Stimulated activated CD8-positive, alpha-beta memory T cell treated with anti-CD3 and anti-CD28 coated beads, Interleukin-12 subunit alpha, Interleukin-12 subunit beta, amount 100 ng/mL, for 4 hours (primary cell): ENCODE measurements around the gene UGT1A8.
"Not testable (repeated sequence)": the region's sequence is repeated elsewhere in the genome, so short reads cannot be mapped to it uniquely, and the experiment has no call there.

Source experiments
- DNase-seq: peaks from one replicate; pipeline ENCODE4 v3.0.0-alpha.2; 2020; ENCODE audit warnings: low read depth

The UGT1A8 gene

DNA sequence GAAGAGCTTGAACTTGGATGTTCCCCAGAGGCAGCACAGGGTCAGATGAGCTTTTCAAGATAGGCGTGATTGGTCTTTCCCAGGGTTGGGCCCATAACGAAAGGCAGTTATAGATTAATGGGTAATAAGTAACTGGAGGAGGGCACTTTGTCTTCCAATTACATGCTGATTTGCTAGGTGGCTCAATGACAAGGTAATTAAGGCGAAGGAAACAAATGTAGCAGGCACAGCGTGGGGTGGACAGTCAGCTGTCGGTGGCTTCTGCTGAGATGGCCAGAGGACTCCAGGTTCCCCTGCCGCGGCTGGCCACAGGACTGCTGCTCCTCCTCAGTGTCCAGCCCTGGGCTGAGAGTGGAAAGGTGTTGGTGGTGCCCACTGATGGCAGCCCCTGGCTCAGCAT is 101.1 kb downstream of the UGT1A8 start, which contains the start of gene UGT1A4:
TSS of gene UGT1A4 (plus strand) at position 185 of the 400 bp plus-strand sequence. CDS start at position 270, 85 bp downstream.
- DNase-seq: no peak

DNA sequence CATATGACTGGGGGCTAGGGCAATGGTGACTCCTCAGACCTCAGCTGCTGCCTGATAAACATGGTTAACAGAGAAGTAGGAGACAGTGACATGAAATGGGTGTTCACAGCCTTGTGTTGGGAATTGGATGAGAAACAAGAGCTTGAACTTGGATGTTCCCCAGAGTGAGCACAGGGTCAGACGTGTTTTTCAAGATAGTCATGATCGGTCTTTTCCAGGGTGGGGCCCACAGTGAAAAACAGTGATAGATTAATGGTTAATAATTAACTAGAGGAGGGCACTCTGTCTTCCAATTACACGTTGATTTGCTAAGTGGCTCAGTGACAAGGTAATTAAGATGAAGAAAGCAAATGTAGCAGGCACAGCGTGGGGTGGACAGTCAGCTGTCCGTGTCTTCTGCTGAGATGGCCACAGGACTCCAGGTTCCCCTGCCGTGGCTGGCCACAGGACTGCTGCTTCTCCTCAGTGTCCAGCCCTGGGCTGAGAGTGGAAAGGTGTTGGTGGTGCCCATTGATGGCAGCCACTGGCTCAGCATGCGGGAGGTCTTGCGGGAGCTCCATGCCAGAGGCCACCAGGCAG is 111.4 kb downstream of the UGT1A8 start, which contains the start of gene UGT1A3:
TSS of gene UGT1A3 (plus strand) at position 320 of the 579 bp plus-strand sequence. CDS start at position 405, 85 bp downstream.
- no peak for DNase-seq

DNA sequence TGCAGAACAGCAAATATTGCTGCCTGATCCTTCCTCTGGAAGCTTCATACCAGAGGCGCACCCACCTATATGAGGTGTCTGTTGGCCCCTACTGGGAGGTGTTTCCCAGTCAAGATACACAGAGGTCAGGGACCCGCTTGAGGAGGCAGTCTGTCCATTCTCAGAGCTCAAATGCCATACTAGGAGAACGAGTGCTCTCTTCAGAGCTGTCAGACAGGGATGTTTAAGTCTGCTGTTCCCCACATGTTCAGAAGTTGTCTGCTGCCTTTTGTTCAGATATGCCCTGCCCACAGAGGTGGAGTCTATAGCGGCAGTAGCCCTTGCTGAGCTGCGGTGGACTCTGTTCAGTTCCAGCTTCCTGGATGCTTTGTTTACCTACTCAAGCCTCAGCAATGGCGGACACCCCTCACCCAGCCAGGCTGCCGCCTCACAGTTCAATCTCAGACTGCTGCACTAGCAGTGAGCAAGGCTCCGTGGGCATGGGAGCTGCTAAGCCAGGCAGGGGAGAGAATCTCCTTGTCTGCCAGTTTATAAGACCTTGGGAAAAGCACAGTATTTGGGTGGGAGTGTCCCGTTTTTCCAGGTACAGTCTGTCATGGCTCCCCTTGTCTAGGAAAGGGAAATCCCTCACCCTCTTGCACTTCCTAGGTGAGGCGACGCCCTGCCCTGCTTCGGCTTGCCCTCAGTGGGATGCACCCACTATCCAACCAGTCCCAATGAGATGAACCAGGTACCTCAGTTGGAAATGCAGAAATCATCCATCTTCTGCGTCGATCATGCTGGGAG is 119.6 kb downstream of the UGT1A8 start:
- DNase-seq: not testable (repeated sequence)

DNA sequence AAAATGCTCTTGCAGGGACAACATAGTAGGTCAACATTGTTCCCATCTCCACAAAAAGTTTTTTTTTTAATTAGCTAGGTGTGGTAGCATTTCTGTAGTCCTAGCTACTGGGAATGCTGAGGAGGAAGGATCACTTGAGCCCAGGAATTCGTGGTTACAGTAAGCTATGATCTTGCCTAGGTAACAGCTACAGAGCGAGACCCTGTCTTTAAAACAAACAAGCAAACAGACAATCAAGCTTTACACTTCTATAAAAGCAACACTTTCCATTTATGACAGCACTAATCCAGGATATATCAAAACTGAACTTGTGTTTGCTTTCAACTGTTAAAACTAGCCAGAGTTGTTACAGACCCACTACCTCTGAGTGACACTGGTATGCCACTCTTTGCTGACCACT is 123.4 kb downstream of the UGT1A8 start:
- no peak for DNase-seq

DNA sequence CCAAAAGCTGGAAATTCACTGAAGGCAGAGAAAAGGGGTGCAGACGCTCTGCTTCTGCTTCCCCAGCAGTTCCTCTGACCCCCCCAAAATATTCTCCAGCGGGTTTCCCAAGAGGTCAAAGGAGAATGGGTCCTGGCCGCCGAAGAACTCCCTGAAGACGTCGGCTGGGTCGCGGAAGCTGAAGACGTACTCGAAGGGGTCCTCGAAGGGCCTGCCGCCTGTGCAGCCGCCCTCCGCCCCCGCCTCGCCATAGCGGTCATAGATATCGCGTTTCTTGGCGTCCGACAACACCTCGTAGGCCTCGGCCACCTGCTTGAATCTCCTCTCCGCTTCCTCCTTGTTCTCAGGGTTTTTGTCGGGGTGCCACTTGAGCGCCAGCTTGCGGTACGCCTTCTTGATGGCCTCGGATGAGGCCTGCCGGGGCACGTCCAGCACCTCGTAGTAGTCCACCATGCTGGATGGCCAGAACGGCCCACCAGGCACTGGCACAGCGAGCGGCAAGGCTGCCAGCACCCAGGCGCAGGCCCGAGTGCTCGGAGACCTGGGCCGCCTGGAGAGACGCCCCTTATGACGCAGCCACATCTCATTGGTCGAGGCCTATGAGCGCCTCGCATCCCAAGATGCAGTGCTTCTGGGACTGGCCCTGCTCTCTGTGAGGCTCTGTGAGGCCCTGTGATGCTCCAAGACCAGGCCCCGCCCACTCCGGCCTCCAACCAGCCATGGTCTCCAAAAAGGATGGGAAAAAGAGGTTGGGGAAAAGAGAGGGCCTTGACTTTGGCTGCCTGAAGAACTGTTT is 126.2 kb downstream of the UGT1A8 start:
- no peak for DNase-seq

DNA sequence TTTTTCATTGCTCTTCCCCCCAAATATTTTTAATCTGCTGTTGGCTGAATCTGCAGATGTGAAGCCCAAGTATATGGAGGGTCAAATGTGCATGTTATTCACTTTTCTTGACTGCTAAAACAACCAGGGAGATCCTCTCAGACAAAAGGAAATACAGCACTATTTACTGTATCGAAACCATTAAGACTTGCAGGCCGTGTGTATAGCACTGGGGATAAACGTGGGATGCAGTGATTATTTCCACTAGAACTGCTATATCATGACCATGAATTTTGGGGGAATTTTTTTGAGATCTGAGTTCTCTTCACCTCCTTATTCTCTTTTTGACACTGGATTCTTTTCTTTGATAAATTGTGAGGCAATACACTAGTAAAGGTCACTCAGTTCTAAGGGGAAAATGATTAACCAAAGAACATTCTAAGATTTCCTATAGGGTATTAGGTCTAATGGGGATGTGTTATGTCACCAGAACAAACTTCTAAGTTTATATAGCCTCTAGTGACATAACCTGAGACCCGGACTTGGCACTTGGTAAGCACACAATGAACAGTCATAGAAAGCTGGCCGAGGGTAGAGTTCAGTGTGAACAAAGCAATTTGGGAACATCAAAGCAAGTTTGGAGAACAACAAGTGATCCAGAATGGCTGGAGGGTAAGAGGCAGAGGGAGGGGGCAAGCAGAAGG is 127.8 kb downstream of the UGT1A8 start:
- no peak for DNase-seq

DNA sequence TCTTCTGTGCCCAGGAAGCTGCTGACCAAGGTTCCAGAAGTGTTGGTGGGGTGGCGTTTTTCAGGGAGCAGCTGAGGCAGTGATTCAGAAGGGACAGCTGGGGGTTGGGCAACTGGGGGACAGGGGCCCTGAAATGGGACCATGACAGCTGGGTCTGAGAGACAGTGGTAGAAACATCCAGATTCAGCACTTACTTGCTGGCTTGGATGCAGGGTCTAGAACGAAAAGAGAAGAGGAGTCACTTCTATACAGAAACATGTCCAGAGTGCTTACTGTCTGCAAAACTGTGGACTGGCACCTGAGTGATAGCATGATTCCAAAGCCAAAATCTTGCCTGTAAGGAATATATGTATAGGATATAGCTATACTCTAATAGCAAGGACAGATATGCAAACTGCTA is 128.4 kb downstream of the UGT1A8 start:
- not testable (repeated sequence) for DNase-seq

DNA sequence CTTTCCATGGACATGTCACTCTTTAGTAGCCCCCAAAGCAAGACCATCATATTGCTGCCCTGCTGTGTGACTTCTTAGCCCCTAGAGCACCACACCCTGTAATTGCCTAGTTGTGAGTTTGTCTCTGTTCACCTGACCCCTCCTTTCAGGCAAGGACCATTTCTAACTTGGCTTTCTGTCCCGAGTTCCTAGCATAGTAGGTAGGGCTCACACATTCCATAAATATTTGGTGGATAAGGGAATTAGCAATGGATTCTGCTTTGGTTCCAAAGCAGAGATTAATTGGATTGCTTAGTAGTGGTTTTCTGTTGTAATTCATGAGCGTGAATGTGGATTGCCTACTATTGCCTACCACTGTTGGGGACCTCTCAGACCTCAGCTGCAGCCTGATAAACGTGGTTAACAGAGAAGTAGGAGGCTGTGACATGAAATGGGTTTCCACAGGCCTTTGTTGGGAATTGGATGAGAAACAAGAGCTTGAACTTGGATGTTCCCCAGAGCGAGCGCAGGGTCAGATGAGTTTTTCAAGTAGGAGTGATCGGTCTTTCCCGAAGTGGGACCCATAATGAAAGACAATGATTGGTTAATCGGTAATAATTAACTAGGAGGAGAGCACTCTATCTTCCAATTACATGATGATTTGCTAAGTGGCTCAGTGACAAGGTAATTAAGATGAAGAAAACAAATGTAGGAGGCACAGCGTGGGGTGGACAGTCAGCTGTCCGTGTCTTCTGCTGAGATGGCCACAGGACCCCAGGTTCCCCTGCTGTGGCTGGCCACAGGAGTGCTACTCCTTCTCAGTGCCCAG is 129.2 kb downstream of the UGT1A8 start:
- DNase-seq: no peak

DNA sequence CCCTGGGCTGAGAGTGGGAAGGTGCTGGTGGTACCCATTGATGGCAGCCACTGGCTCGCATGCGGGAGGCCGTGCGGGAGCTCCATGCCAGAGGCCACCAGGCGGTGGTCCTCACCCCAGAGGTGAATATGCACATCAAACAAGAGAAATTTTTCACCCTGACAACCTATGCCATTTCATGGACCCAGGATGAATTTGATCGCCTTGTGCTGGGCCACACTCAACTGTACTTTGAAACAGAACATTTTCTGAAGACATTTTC is 129.8 kb downstream of the UGT1A8 start:
- DNase-seq: no peak

DNA sequence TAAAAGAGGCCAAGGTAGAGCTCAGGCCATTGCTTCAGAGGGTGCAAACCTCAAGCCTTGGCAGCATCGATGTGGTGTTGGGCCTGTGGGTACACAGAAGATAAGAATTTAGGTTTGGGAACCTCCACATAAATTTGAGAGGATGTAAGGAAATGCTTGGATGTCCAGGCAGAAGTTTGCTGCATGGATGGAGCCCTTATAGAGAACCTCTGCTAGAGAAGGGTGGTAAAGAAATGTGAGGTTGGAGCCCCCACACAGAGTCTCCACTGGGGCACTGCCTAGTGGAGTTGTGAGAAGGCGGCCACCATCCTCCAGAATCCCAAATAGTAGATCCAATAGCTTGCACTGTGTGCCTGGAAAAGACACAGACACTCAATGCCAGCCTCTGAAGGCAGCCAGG is 133.3 kb downstream of the UGT1A8 start:
- DNase-seq: not testable (repeated sequence)

DNA sequence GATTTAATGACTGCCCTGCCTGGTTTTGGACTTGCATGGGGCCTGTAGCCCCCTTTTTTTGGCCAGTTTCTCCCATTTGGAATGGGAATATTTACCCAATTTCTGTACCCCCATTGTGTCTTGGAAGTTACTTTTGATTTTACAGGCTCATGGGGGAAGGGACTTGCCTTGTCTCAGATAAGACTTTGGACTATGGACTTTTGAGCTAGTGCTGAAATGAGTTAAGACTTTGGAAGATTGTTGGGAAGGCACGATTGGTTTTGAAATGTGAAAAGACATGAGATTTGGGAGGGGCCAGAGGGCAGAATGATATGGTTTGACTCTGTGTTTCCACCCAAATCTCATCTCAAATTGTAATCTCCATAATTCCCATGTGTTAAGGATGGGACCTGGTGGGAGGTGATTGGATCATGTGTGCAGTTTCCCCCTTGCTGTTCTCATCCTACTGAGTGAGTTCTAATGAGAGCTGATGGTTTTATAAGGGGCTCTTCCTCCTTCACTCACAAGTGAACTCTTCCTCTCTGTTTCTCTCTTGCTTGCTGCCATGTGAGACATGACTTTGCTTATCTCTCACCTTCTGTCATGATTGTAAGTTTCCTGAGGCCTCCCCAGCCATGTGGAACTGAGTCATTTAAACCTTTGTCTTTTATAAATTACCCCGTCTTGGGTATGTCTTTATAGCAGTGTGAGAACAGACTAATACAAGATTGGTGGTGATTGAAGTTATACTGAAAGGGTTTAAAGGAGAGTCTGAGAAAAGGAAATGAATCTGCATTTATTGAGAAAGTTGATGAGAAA is 134.0 kb downstream of the UGT1A8 start:
- not testable (repeated sequence) for DNase-seq

DNA sequence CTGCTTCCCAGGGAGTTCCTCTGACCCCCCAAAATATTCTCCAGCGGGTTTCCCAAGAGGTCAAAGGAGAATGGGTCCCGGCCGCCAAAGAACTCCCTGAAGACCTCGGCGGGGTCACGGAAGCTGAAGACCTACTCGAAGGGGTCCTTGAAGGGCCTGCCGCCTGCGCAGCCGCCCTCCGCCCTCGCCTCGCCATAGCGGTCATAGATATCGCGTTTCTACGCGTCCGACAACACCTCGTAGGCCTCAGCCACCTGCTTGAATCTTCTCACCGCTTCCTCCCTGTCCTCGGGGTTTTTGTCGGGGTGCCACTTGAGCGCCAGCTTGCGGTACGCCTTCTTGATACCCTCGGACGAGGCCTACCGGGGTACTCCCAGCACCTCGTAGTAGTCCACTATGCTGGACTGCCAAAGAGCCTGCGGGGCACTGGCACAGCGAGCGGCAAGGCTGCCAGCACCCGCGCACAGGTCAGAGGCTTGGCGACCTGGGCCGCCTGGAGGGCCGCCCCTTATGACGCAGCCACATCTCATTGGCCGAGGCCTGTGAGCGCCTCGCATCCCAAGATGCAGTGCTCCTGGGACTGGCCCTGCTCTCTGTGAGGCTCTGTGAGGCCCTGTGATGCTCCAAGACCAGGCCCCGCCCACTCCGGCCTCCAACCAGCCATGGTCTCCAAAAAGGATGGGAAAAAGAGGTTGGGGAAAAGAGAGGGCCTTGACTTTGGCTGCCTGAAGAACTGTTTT is 137.6 kb downstream of the UGT1A8 start:
- no peak for DNase-seq

DNA sequence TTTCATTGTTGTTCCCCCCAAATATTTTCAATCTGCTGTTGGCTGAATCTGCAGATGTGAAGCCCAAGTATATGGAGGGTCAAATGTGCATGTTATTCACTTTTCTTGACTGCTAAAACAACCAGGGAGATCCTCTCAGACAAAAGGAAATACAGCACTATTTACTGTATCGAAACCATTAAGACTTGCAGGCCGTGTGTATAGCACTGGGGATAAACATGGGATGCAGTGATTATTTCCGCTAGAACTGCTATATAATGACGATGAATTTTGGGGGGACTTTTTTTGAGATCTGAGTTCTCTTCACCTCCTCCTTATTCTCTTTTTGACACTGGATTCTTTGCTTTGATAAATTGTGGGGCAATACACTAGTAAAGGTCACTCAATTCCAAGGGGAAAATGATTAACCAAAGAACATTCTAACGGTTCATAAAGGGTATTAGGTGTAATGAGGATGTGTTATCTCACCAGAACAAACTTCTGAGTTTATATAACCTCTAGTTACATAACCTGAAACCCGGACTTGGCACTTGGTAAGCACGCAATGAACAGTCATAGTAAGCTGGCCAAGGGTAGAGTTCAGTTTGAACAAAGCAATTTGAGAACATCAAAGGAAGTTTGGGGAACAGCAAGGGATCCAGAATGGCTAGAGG is 139.1 kb downstream of the UGT1A8 start:
- no peak for DNase-seq

DNA sequence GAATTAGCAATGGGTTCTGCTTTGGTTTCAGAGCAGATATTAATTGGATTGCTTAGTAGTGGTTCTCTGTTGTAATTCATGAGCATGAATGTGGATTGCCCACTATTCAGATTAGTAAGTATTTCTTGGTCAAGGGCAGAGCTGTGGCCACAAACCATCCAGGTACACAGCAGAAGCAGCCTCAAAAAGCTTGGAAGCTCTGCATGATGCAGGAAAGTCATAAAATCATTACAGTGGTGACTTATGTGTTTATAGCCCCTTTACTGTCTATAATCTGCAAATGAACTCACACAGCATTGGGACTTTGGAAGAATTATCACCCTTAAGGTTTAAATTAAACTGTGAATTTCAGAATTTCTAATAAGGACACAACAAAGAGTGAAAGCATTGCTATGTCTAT is 140.7 kb downstream of the UGT1A8 start:
- DNase-seq: no peak

DNA sequence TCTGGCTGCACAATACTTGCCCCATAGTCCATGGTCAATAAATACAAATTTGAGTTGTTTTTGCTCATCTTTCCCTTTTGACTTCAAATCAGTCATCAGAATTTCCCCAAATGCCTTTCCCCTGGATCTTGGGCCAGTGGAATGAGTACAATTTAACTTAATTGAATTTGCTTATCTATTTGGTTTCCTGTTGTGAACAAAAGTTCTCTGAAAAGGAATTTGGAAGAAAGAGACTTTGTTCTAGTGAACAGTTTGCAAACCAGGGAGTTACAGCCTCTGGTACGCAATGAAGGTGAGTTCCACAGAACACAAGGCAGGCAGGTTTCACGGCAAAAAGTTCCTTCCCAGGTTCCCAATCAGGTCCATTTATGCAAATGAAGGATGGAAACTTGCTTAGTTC is 141.4 kb downstream of the UGT1A8 start:
- DNase-seq: no peak

DNA sequence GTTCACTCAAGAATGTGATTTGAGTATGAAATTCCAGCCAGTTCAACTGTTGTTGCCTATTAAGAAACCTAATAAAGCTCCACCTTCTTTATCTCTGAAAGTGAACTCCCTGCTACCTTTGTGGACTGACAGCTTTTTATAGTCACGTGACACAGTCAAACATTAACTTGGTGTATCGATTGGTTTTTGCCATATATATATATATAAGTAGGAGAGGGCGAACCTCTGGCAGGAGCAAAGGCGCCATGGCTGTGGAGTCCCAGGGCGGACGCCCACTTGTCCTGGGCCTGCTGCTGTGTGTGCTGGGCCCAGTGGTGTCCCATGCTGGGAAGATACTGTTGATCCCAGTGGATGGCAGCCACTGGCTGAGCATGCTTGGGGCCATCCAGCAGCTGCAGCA is 142.6 kb downstream of the UGT1A8 start, which contains the start of gene UGT1A1:
TSS of gene UGT1A1 (plus strand) at position 228 of the 400 bp plus-strand sequence. CDS start at position 246, 18 bp downstream.
- DNase-seq: no peak

DNA sequence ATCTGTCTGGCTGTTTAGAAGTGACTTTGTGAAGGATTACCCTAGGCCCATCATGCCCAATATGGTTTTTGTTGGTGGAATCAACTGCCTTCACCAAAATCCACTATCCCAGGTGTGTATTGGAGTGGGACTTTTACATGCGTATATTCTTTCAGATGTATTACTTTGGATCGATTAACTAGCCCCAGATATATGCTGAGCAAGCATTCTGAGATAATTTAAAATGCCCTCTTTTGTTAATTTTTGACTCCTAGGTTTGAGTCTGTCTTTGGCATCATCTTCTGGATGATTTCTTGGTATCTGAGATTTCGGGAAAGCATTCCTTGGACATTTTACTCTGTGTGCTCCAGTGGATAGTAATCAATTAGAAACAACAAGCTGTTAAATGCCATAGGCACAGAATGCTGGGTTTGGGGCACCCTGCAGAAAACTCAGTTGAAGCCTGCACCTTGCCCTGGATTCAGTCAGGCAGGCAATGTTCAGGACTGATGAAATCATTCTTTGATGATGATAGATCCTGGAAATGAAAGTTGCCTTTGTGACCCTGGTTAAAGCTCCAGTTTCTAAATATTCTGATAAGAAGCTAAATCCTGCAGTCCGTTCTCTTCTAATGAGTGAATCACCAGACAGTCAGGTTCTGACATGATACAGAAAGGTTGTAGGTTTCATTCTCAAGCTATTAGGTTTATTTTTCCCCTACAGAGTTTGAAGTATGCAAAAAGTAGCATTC is 143.8 kb downstream of the UGT1A8 start:
- DNase-seq: no peak

DNA sequence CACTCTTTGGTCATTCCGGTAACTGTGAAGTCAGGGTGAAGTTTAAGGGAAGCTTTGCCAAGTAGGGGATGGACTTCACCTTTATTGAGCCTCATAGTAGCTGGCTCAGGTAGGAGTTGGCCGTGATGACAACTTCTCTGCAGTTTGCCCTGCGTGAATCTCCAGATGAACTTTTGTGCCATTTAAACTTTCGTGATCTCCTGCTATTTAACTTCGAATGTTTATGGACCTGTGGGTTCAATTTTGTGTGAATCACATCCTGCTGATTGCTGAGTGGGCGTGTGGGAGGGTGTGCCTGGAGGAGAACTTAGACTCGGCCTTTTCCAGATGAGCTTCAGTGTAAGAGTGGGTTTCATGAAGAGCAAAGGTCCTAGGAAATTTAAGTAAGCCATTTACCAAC is 146.8 kb downstream of the UGT1A8 start:
- DNase-seq: no peak

DNA sequence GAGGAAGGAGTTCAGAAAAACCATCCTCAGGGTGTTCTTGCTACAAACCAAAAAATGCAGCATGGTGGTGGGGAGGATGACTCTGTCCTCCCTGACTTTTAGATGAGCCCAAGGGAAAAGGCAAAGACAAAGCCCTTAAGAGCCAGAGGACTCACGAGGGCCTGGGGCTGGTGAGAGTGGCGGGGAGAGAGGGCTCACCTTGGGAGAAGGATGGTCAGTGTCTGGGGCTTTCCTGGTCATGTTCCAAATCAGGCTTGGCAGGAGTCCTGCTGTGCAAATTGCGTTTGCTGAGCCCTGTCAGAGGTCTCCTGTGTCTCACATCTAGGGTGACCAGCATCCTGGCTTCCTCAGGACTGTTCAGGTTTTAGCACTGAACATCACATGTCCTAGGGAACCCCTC is 147.3 kb downstream of the UGT1A8 start:
- no peak for DNase-seq
